Calu3 (cell line): ENCODE data around the gene AASS. TPM values are rescaled to one million over a fixed set of nuclear protein-coding genes. Genes with fewer than 3 reads are reported as not detected.
"Not testable (repeated sequence)": the region's sequence is repeated elsewhere in the genome, so short reads cannot be mapped to it uniquely, and the experiment has no call there.

Source experiments
- Bru-seq: library from RNA; stranded (reverse); fragments of 400-500 nt; gene quantifications from one replicate; lab custom pipeline; 2021; lab: Mats Ljungman, UMichigan
- BruChase-seq, 2 experiments: library from RNA; stranded (reverse); fragments of 400-500 nt; gene quantifications; one replicate each; lab custom pipeline; 2021; lab: Mats Ljungman, UMichigan
- BruUV-seq: library from RNA; stranded (reverse); fragments of 400-500 nt; replicated peaks from 2 replicates; lab custom pipeline; 2021; lab: Mats Ljungman, UMichigan
- CTCF ChIA-PET: fragments of 300-600 bp; sonication (Branson Sonifier 250); formaldehyde crosslinking; loops from one replicate; lab custom pipeline; 2022; ENCODE audit warnings: antibody characterized with exemption; lab: Charles Lee
- DNase-seq: peaks from one replicate; pipeline ENCODE4 v3.0.0; 2022
- H3K27ac Mint-ChIP-seq: one replicate; pipeline ENCODE4 v1.8.0; 2022; ENCODE audit warnings: mixed read lengths; ENCODE audit not compliant: unreplicated experiment
- H3K27me3 Mint-ChIP-seq: one replicate; pipeline ENCODE4 v1.8.0; 2022; ENCODE audit warnings: mixed read lengths; ENCODE audit not compliant: unreplicated experiment
- H3K36me3 Mint-ChIP-seq: one replicate; pipeline ENCODE4 v1.8.0; 2022; ENCODE audit warnings: mild to moderate bottlenecking, moderate library complexity, mixed read lengths; ENCODE audit not compliant: insufficient read depth, unreplicated experiment
- H3K4me1 Mint-ChIP-seq: one replicate; pipeline ENCODE4 v1.8.0; 2022; ENCODE audit warnings: mild to moderate bottlenecking, low read depth, mixed read lengths; ENCODE audit not compliant: unreplicated experiment
- H3K4me3 Mint-ChIP-seq: one replicate; pipeline ENCODE4 v1.8.0; 2022; ENCODE audit warnings: mild to moderate bottlenecking, low read depth, moderate library complexity, mixed read lengths; ENCODE audit not compliant: unreplicated experiment
- H3K9me3 Mint-ChIP-seq: one replicate; pipeline ENCODE4 v1.8.0; 2022; ENCODE audit warnings: low read depth, mixed read lengths; ENCODE audit not compliant: unreplicated experiment
- CTCF ChIP-seq: fragments of 200-600 bp; IDR thresholded peaks from one replicate; pipeline ENCODE4 v1.8.0; 2022; ENCODE audit warnings: antibody characterized with exemption; ENCODE audit not compliant: unreplicated experiment
- intact Hi-C: fragments of 100-400 bp; cut with micrococcal nuclease; formaldehyde crosslinking; loops from one replicate; pipeline ENCODE4 v1.10.0; 2022; ENCODE audit not compliant: unreplicated experiment
- long read RNA-seq: library from polyadenylated mRNA; stranded (forward); transcript quantifications from one replicate; pipeline ENCODE4 v2.0.0, GENCODE V29; 2022
- total RNA-seq: library from RNA; stranded (reverse); gene quantifications from 2 replicates; pipeline ENCODE4 v1.2.3, GENCODE V29; 2022

AASS gene
- total RNA-seq (12.7 and 18.7 TPM in 2 replicates), Bru-seq, nascent RNA (percentile 64 among the genes with signal in this experiment), BruChase-seq, experiment 1, labeled RNA remaining after a 6-hour chase (percentile 67 among the genes with signal in this experiment), BruChase-seq, experiment 2, labeled RNA remaining after a 2-hour chase (percentile 72 among the genes with signal in this experiment)
- long read RNA-seq, partial matches to known transcripts: 1 of 3 reads
- long read RNA-seq, other reads (novel, unspliced or antisense): 1 of 3 reads

GRCh38 chr7:122143751-122144711 is at the start of gene AASS:
Gene AASS, minus strand, starts transcription at chr7:122144249. Its CDS starts 10,523 bp downstream, at chr7:122133726.
- TF ChIP-seq CTCF: no peak
- H3K4me1 Mint-ChIP-seq: peaks cover 9% of the 10 kb centered on the region
- peaks cover 16% of the 10 kb centered on the region for H3K36me3 Mint-ChIP-seq
- peak within 1 kb of the TSS; percentile 100 for H3K4me3 Mint-ChIP-seq
- H3K27me3 Mint-ChIP-seq: no peaks in the 10 kb centered on the region
- peak within 1 kb of the TSS; percentile 98 for H3K27ac Mint-ChIP-seq
- no peaks in the 10 kb centered on the region for H3K9me3 Mint-ChIP-seq
- CTCF ChIA-PET: interaction anchor here (0.5 kb wide), 1 partner anchor 13 kb away, joined by 3 read pairs; no protein-coding TSS in a partner anchor
- no TSS peak for BruUV-seq
- intact Hi-C loops: loop anchor here (2.0 kb wide), 1 partner anchor 23 kb away; no protein-coding TSS in a partner anchor
- peak; percentile 91 for DNase-seq

- no peak for TF ChIP-seq CTCF
- intact Hi-C loops: no loop called here
- BruUV-seq: no TSS peak
- no peak overlapping the region for H3K27ac Mint-ChIP-seq
- CTCF ChIA-PET: interaction anchor here (0.7 kb wide), 1 partner anchor 30 kb away, joined by 4 read pairs; no protein-coding TSS in a partner anchor
- no peaks in the 10 kb centered on the region for H3K36me3 Mint-ChIP-seq
- no peaks in the 10 kb centered on the region for H3K4me1 Mint-ChIP-seq
- H3K9me3 Mint-ChIP-seq: peaks cover 6% of the 10 kb centered on the region
- H3K4me3 Mint-ChIP-seq: no peak overlapping the region
- H3K27me3 Mint-ChIP-seq: no peaks in the 10 kb centered on the region
- no peak for DNase-seq
Observed at GRCh38 chr7:122188785-122189184, 44.7 kb upstream of the AASS start.

- no peak for DNase-seq
- CTCF ChIA-PET: no interaction called here
- no TSS peak for BruUV-seq
- H3K36me3 Mint-ChIP-seq: no peaks in the 10 kb centered on the region
- TF ChIP-seq CTCF: no peak
- no peaks in the 10 kb centered on the region for H3K4me1 Mint-ChIP-seq
- H3K27ac Mint-ChIP-seq: no peak overlapping the region
- H3K9me3 Mint-ChIP-seq: peaks cover 3% of the 10 kb centered on the region
- no peaks in the 10 kb centered on the region for H3K27me3 Mint-ChIP-seq
- intact Hi-C loops: no loop called here
- H3K4me3 Mint-ChIP-seq: no peak overlapping the region
Observed at GRCh38 chr7:122183106-122183505, 39.1 kb upstream of the AASS start.

GRCh38 chr7:122182081-122182480 is 38.0 kb upstream of the AASS start:
- no peak for TF ChIP-seq CTCF
- intact Hi-C loops: no loop called here
- Mint-ChIP-seq H3K9me3 (peaks cover 3% of the 10 kb centered on the region), H3K27ac (no peak overlapping the region), H3K27me3 (no peaks in the 10 kb centered on the region), H3K36me3 (no peaks in the 10 kb centered on the region), H3K4me3 (no peak overlapping the region), H3K4me1 (no peaks in the 10 kb centered on the region)
- no TSS peak for BruUV-seq
- DNase-seq: no peak
- CTCF ChIA-PET: no interaction called here

GRCh38 chr7:122172144-122172543 is 28.1 kb upstream of the AASS start:
- CTCF ChIA-PET, intact Hi-C loops, H3K4me3 Mint-ChIP-seq, H3K27me3 Mint-ChIP-seq, H3K36me3 Mint-ChIP-seq, DNase-seq, H3K27ac Mint-ChIP-seq, H3K9me3 Mint-ChIP-seq, BruUV-seq, H3K4me1 Mint-ChIP-seq: not testable (repeated sequence)
